Measurements from ENCODE around the gene ATP8A2. TPM values are rescaled to one million over a fixed set of nuclear protein-coding genes. Genes with fewer than 3 reads are reported as not detected.
A peak's percentile ranks its signal among the peaks of the same experiment; 100 is the strongest.

Gene ATP8A2
- total and polyA plus RNA-seq, 9 of the 15 experiments (the other 6 are each of a cell fraction or from before 2014, with no cell fraction given) = under 0.01 to 0.33 (median 0.06) TPM; not detected in 4

DNA sequence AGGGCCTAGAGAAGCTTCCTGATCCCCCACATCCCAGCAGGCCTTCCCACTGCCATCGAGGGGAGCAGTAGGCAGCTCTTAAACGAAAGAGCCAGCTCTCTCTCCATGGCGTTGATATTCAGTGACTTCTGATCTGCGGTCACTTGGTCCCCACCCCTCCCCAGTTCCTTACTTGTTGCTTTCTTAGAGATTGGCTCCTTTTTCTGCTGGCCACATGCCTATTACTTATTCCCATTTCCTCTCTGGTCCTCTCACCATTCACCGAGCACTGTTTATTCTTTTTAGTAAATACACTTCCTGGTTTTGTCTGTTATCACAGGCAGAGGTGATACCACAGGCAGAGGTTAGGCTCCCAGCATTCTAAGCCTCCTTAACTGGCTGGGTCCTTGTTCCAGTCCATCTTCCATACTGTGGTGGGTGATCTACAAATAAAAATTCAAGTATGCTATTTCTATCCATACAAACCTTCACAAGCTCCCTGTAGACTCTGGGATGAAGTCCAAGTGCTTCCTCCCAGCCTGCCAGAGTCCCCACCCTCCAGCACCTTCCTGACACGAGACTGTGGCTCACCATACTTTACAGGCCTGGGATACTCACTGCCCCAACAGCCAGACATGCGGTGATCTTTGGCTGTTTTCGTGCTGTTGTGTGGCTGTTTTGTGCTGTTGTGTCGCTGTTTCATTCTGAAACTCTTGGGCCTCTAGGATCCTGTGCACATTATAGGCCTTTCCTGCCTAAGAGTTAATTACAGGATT is 315.9 kb downstream of the ATP8A2 start:
- DNase-seq (ENCODE audit: extremely low read depth in 1 of 4, low spot score in 3 of 4) (no peak), ATAC-seq (no peak), FAIRE-seq (no peak)
- no peak overlapping the region for H3K4me3 ChIP-seq
- in situ Hi-C loops (cut with MboI) = no loop called here
- no peaks in the 10 kb centered on the region for H3K9me3 ChIP-seq (replicated peaks; ENCODE audit: control insufficient read depth, insufficient read depth, low read depth, low read length)
- 0 out of 2 replicates have a peak overlapping the region, but pooled peaks have one; percentile 8 for H2AFZ ChIP-seq (ENCODE audit: low read depth, low read length)
- H3K27ac ChIP-seq (ENCODE audit: extremely low read depth, low read depth, low read length) = no peak overlapping the region
- ChIA-PET POLR2A (no interaction called here), CTCF (ENCODE audit: low intra/inter-chr PET ratio) (no interaction called here)
- no peaks in the 10 kb centered on the region for H4K20me1 ChIP-seq (replicated peaks; ENCODE audit: control insufficient read depth, insufficient read depth, low read length)
- no TSS peak for BruUV-seq (replicated peaks)
- H3K4me2 ChIP-seq (ENCODE audit: insufficient read depth, low read length) = no peak overlapping the region
- no peaks in the 10 kb centered on the region for H3K9me1 ChIP-seq (ENCODE audit: control insufficient read depth, insufficient read depth, low read length)
- no peaks in the 10 kb centered on the region for H3K36me3 ChIP-seq (ENCODE audit: control insufficient read depth, insufficient read depth, low read length)
- H3K79me2 ChIP-seq (ENCODE audit: control insufficient read depth, insufficient read depth, low read length) = no peaks in the 10 kb centered on the region
- no peaks in the 10 kb centered on the region for H3K27me3 ChIP-seq (ENCODE audit: control insufficient read depth in 2 of 2, insufficient read depth in 2 of 2, low read length in 2 of 2)
- no peaks in the 10 kb centered on the region for H3K4me1 ChIP-seq (replicated peaks in 1 of 2; ENCODE audit: control insufficient read depth in 2 of 2, insufficient read depth in 2 of 2, low read length in 2 of 2)
- intact Hi-C loops (cut with micrococcal nuclease) = no loop called here
- WGBS (ENCODE audit: insufficient coverage, low coverage, missing lambda C conversion rate) = 6% methylated on average over 9 of the region's 9 CpGs
- no peak overlapping the region for H3K9ac ChIP-seq (ENCODE audit: insufficient read depth in 1 of 2, low read depth in 2 of 2, low read length in 2 of 2)
- TF ChIP-seq, protein P1, sequence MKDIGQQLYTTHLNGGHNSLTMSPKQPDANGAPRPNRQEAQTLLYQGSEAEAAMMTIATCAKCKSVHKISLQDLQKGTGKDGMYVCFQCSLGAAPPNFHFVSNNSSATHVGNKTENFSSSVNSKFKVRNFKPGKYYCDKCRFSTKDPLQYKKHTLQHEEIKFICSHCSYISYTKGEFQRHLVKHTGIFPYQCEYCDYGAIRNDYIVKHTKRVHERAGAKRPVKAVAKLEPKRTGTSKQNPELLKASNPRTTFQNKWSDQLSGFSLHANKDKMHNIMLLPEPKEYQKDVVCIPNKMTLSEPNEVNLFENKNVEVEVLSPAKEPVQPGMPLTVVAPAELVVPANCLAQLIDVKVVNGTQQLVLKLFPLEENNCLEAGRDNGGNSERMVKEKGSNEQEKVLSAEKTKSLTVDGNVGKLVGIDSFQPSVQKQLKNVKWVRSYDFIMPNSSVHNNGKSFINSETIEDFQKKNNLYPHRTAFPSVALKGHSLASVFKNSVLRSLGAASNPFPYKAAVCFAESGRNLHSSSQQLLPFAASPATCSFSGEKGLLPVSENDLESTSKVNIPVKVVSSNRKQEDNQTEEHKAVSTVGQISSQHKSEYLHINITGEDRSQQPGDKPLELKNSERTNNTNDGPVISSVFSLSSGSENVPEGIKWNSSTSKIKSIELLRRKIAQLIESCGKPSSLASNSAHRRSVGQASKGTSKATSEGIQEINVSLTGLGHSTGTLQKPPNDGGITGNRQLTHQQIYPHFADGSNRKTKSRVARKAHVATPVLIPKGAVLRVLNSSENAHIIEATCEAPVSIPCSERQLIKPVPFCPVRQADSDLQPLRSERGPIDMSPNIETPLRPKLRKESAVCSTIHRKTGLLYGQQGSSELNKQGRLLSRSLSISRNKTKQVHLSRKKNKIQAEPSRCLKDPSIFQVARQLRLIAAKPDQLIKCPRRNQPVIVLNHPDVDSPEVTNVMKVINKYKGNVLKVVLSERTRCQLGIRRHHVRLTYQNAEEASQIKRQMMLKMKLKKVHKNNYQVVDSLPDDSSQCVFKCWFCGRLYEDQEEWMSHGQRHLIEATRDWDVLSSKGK (CRISPR knock-in tag; IDR thresholded peaks at IDR 0.05) = no peak
- no peak for TF ChIP-seq SP2 (IDR thresholded peaks at IDR 0.05; ENCODE audit: extremely low read depth, low read depth, low read length, poor library complexity, severe bottlenecking)
- TF ChIP-seq, protein P2, sequence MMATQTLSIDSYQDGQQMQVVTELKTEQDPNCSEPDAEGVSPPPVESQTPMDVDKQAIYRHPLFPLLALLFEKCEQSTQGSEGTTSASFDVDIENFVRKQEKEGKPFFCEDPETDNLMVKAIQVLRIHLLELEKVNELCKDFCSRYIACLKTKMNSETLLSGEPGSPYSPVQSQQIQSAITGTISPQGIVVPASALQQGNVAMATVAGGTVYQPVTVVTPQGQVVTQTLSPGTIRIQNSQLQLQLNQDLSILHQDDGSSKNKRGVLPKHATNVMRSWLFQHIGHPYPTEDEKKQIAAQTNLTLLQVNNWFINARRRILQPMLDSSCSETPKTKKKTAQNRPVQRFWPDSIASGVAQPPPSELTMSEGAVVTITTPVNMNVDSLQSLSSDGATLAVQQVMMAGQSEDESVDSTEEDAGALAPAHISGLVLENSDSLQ (IDR thresholded peaks at IDR 0.05) = no peak
- no peak for TF ChIP-seq HSF4 (CRISPR knock-in tag; IDR thresholded peaks at IDR 0.05; ENCODE audit: borderline replicate concordance)
- TF ChIP-seq, protein P3, sequence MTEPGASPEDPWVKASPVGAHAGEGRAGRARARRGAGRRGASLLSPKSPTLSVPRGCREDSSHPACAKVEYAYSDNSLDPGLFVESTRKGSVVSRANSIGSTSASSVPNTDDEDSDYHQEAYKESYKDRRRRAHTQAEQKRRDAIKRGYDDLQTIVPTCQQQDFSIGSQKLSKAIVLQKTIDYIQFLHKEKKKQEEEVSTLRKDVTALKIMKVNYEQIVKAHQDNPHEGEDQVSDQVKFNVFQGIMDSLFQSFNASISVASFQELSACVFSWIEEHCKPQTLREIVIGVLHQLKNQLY (CRISPR knock-in tag; conservative IDR thresholded peaks at IDR 0.05) = no peak
- no peak for TF ChIP-seq NFIX (CRISPR knock-in tag; IDR thresholded peaks at IDR 0.05; ENCODE audit: low read depth)
- TF ChIP-seq IRF1 (CRISPR knock-in tag; IDR thresholded peaks at IDR 0.05; ENCODE audit: borderline replicate concordance) = no peak
- TF ChIP-seq BRD4 (IDR thresholded peaks at IDR 0.05) = no peak
- no peak for TF ChIP-seq PATZ1 (CRISPR knock-in tag; IDR thresholded peaks at IDR 0.05; ENCODE audit: borderline replicate concordance)
- TF ChIP-seq MCM2 (IDR thresholded peaks at IDR 0.05; ENCODE audit: low read depth) = no peak
- TF ChIP-seq CHD2 (IDR thresholded peaks at IDR 0.05; ENCODE audit: low read depth, low read length) = no peak

All from K562 (cell line).